ENCODE measurements around the gene CARD11.
A peak's percentile ranks its signal among the peaks of the same experiment; 100 is the strongest.

Gene CARD11

DNA sequence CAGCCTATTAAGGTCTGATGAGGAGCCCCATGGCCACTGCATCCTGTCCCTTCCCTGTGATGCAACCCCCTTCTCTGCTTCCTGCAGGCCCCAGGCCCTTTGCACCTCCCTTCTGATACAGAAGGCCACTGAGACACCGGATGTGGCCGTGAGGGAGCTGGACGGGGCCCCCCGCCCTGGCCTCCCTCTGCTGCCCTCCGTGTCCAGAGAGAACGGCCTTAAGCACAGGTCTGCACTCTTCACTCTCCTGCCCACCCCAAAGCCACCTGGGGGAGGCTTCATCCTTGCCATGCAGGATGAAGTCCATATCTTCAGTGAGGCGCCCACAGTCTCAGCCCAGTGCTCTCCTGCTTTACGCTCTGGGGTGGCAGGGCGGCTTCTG lies 112.6 kb downstream of the CARD11 start:
- Histone ChIP-seq H3K4me3 (ENCODE audit: low read depth, low read length) (no peak overlapping the region), H3K36me3 (no peaks in the 10 kb centered on the region), H3K9me3 (no peaks in the 10 kb centered on the region), H3K4me1 (peaks cover 6% of the 10 kb centered on the region; the same call in 1 of the 2 replicates), H3K27me3 (peaks cover 75% of the 10 kb centered on the region)
- TF ChIP-seq, protein P1, sequence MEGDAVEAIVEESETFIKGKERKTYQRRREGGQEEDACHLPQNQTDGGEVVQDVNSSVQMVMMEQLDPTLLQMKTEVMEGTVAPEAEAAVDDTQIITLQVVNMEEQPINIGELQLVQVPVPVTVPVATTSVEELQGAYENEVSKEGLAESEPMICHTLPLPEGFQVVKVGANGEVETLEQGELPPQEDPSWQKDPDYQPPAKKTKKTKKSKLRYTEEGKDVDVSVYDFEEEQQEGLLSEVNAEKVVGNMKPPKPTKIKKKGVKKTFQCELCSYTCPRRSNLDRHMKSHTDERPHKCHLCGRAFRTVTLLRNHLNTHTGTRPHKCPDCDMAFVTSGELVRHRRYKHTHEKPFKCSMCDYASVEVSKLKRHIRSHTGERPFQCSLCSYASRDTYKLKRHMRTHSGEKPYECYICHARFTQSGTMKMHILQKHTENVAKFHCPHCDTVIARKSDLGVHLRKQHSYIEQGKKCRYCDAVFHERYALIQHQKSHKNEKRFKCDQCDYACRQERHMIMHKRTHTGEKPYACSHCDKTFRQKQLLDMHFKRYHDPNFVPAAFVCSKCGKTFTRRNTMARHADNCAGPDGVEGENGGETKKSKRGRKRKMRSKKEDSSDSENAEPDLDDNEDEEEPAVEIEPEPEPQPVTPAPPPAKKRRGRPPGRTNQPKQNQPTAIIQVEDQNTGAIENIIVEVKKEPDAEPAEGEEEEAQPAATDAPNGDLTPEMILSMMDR (IDR thresholded peaks at IDR 0.05; ENCODE audit: low read depth, low read length) = no peak
- DNase-seq = no peak

GRCh38 chr7:2930310-2931033 lies 113.2 kb downstream of the CARD11 start:
- Histone ChIP-seq H3K9me3 (no peaks in the 10 kb centered on the region), H3K4me1 (peaks cover 6% of the 10 kb centered on the region; the same call in 1 of the 2 replicates), H3K36me3 (no peaks in the 10 kb centered on the region), H3K4me3 (ENCODE audit: low read depth, low read length) (no peak overlapping the region), H3K27me3 (peaks cover 75% of the 10 kb centered on the region)
- no peak for DNase-seq
- TF ChIP-seq, protein P1 (IDR thresholded peaks at IDR 0.05; ENCODE audit: low read depth, low read length) = no peak

- DNase-seq = no peak
- H3K4me1 ChIP-seq = peaks cover 6% of the 10 kb centered on the region; the same call in 1 of the 2 replicates
- no peaks in the 10 kb centered on the region for H3K36me3 ChIP-seq
- H3K4me3 ChIP-seq (ENCODE audit: low read depth, low read length) = no peak overlapping the region
- peaks cover 79% of the 10 kb centered on the region for H3K27me3 ChIP-seq
- no peaks in the 10 kb centered on the region for H3K9me3 ChIP-seq
- TF ChIP-seq, protein P1 (IDR thresholded peaks at IDR 0.05; ENCODE audit: low read depth, low read length) = no peak
These were observed 114.1 kb downstream of the CARD11 start for GRCh38 chr7:2929321-2930201.

DNA sequence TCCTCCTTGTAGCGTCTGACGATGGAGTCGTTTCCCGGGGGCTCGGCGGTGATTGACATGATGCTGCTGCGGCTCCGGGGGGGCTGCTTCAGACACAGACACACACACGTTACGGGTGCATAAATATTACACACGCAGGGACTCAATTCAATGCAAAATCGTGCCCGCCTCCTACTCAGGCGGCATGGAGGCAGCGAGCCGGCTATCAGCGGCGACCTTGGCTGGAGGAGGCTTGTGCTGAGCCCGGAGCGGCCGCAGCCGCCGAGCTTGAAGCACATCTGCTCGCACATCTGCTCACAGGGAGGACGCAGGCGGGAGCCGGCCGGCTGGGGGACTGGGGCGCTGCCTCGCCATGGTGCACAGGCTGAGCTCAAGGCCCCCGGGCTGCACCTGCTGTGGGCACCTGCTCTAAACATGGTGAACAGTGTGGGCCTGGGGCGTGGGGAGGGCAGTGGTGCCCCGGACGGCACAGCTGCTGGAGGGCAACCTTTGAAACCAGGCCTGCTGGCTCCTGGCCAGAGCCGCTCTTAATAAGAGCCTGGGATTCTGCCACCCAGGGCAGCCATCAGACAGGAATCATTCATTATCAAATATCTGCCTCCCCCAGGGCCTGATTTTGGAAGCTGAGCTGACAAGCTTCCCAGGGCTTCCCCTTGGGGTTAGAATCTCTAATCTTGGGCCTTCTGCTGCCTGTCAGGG lies 114.9 kb downstream of the CARD11 start:
- Histone ChIP-seq H3K36me3 (no peaks in the 10 kb centered on the region), H3K9me3 (no peaks in the 10 kb centered on the region), H3K4me1 (peaks cover 6% of the 10 kb centered on the region; the same call in 1 of the 2 replicates), H3K4me3 (ENCODE audit: low read depth, low read length) (no peak overlapping the region), H3K27me3 (peaks cover 81% of the 10 kb centered on the region)
- TF ChIP-seq, protein P1 (IDR thresholded peaks at IDR 0.05; ENCODE audit: low read depth, low read length) = no peak
- DNase-seq = peak; percentile 90

DNA sequence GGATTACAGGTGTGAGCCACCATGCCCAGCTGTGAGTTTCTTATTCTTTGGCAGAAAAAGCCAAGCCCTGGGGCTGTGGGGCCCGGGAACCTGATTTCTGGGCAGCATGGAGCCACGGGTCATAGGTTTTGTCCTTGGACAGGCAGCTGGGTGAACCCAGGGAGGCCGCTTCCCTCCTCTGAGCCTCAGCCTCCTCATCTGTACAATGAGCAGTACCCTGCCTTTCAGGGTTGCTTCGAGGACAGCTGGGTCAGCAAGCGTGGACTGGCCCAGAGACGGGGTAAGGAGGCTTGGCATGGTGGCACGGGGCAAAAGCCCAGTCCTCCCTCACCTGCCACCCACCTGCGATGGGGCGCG lies 115.4 kb downstream of the CARD11 start:
- Histone ChIP-seq H3K9me3 (no peaks in the 10 kb centered on the region), H3K27me3 (peaks cover 83% of the 10 kb centered on the region), H3K36me3 (no peaks in the 10 kb centered on the region), H3K4me1 (peaks cover 6% of the 10 kb centered on the region; the same call in 1 of the 2 replicates), H3K4me3 (ENCODE audit: low read depth, low read length) (no peak overlapping the region)
- DNase-seq = no peak
- TF ChIP-seq, protein P1 (IDR thresholded peaks at IDR 0.05; ENCODE audit: low read depth, low read length) = no peak

Data from BE2C (cell line).